Measurements from ENCODE around the gene ENO2.
"Not testable (repeated sequence)": the region's sequence is repeated elsewhere in the genome, so short reads cannot be mapped to it uniquely, and the experiment has no call there.

Gene ENO2

DNA sequence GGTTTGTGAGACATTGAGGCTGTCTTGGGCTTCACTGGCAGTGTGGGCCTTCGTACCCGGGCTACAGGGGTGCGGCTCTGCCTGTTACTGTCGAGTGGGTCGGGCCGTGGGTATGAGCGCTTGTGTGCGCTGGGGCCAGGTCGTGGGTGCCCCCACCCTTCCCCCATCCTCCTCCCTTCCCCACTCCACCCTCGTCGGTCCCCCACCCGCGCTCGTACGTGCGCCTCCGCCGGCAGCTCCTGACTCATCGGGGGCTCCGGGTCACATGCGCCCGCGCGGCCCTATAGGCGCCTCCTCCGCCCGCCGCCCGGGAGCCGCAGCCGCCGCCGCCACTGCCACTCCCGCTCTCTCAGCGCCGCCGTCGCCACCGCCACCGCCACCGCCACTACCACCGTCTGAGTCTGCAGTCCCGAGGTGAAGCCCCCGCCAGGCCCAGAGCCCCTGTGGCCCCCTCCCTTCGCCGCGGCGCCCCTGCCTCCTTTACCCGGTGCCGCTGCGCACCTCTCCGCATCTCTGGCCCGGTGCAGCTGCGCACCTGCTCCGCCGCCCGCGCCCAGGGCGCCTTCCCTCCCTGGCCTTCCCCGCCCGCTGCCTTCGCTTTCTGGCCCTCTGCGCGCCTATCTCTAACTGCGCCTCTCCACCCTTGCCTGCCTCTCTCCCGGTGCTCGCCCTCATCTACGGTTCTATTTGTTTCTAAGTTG, at the start of gene ENO2:
ENO2 (plus strand) TSS at position 335 of the 701 bp plus-strand sequence. CDS start 1,253 bp downstream, outside the sequence.
- H3K9me3 ChIP-seq (ENCODE audit: insufficient read depth, low read depth, low read length) = no peaks in the 10 kb centered on the region
- peaks cover 24% of the 10 kb centered on the region for H4K20me1 ChIP-seq (ENCODE audit: insufficient read depth, low read length, poor library complexity, severe bottlenecking)
- peak within 1 kb of the TSS; percentile 80 for H3K9ac ChIP-seq (ENCODE audit: low read depth, low read length, poor library complexity, severe bottlenecking)
- H3K79me2 ChIP-seq (ENCODE audit: insufficient read depth, low read length) = peaks cover 39% of the 10 kb centered on the region
- H3K4me3 ChIP-seq (ENCODE audit: low read length, poor library complexity, severe bottlenecking) = peak within 1 kb of the TSS; percentile 86
- H3K4me1 ChIP-seq (ENCODE audit: insufficient read depth, low read length, poor library complexity, severe bottlenecking) = peaks cover 32% of the 10 kb centered on the region
- H3K36me3 ChIP-seq (ENCODE audit: insufficient read depth, low read length) = peaks cover 14% of the 10 kb centered on the region; the same call in 1 of the 2 replicates
- peak within 1 kb of the TSS; percentile 83 for H2AFZ ChIP-seq (ENCODE audit: low read length)
- H3F3A ChIP-seq (ENCODE audit: low read depth) = 0 out of 2 replicates have a peak, but pooled peaks cover 4% of the 10 kb centered on the region
- H3K27me3 ChIP-seq (ENCODE audit: insufficient read depth, low read length, poor library complexity, severe bottlenecking) = no peaks in the 10 kb centered on the region
- TF ChIP-seq, protein P1, sequence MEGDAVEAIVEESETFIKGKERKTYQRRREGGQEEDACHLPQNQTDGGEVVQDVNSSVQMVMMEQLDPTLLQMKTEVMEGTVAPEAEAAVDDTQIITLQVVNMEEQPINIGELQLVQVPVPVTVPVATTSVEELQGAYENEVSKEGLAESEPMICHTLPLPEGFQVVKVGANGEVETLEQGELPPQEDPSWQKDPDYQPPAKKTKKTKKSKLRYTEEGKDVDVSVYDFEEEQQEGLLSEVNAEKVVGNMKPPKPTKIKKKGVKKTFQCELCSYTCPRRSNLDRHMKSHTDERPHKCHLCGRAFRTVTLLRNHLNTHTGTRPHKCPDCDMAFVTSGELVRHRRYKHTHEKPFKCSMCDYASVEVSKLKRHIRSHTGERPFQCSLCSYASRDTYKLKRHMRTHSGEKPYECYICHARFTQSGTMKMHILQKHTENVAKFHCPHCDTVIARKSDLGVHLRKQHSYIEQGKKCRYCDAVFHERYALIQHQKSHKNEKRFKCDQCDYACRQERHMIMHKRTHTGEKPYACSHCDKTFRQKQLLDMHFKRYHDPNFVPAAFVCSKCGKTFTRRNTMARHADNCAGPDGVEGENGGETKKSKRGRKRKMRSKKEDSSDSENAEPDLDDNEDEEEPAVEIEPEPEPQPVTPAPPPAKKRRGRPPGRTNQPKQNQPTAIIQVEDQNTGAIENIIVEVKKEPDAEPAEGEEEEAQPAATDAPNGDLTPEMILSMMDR (conservative IDR thresholded peaks at IDR 0.05; ENCODE audit: low read length) = no peak
- TF ChIP-seq EZH2phosphoT487 (IDR thresholded peaks at IDR 0.05; ENCODE audit: borderline replicate concordance) = no peak
- no peaks in the 10 kb centered on the region for H3K9me2 ChIP-seq (replicated peaks; ENCODE audit: low read depth, low read length)
- peak within 1 kb of the TSS; percentile 96 for H3K4me2 ChIP-seq (ENCODE audit: low read depth, low read length, poor library complexity, severe bottlenecking)

DNA sequence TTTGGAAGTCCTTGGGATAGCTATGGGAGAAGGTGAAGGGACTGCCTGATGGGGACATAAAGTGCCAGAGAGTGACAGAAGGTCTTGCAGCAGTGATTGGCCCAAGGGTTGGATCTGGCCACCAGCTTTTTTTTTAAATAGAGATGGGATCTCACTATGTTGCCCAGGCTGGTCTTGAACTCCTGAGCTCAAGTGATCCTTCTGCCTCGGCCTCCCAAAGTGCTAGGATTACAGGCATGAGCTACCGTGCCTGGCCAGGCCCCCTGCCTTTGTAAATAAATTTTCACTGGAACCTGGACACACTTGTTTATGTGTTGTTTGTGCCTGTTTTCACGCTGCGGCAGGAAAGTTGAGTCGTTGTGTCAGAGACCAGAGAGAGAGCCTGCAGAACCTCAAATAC, 49.1 kb upstream of the ENO2 start:
- H3K9me2 ChIP-seq (replicated peaks; ENCODE audit: low read depth, low read length); H2AFZ ChIP-seq (ENCODE audit: low read length); H3K9me3 ChIP-seq (ENCODE audit: insufficient read depth, low read depth, low read length); H3K9ac ChIP-seq (ENCODE audit: low read depth, low read length, poor library complexity, severe bottlenecking); H3F3A ChIP-seq (ENCODE audit: low read depth); H3K4me2 ChIP-seq (ENCODE audit: low read depth, low read length, poor library complexity, severe bottlenecking); H3K27me3 ChIP-seq (ENCODE audit: insufficient read depth, low read length, poor library complexity, severe bottlenecking); H3K4me3 ChIP-seq (ENCODE audit: low read length, poor library complexity, severe bottlenecking): not testable (repeated sequence)
- H3K4me1 ChIP-seq (ENCODE audit: insufficient read depth, low read length, poor library complexity, severe bottlenecking) = peaks cover 15% of the 10 kb centered on the region
- peaks cover 64% of the 10 kb centered on the region; the same call in 1 of the 2 replicates for H3K36me3 ChIP-seq (ENCODE audit: insufficient read depth, low read length)
- peaks cover 36% of the 10 kb centered on the region for H3K79me2 ChIP-seq (ENCODE audit: insufficient read depth, low read length)
- H4K20me1 ChIP-seq (ENCODE audit: insufficient read depth, low read length, poor library complexity, severe bottlenecking) = peaks cover 23% of the 10 kb centered on the region

DNA sequence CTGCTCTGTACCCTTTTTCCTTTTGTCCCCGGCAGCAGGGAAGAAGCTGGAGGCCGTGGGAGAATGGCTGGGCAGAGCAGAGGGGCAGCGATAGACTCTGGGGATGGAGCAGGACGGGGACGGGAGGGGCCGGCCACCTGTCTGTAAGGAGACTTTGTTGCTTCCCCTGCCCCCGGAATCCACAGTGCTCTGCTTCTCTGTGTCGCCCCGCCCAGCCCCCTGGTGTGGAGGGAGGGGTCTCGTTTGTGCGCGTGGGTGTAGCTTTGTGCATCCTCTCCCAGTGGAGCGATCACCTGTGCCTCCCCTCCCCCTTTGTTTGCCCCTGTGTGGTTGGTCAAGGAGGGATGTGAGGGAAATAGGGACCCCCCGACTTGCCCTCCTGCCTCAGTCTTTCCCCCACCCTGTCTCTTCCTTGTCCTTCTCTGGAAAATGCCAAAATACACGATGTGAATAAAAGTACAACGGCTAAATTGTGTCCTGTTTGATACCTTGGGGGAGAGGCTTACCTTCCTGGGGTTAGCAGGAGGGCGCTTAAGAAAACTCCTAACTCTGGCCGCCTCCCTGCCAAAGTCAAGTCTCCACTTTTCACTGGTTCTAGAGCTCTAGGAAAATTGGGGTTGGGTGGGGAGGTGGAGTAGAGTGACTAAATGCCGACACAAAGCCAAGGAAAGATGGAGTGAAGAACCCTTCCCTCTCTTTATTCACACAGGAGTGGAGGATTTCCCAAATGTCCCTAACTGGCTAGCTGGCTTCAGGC, 48.0 kb upstream of the ENO2 start:
- TF ChIP-seq EZH2phosphoT487 (IDR thresholded peaks at IDR 0.05; ENCODE audit: borderline replicate concordance) = no peak
- H4K20me1 ChIP-seq (ENCODE audit: insufficient read depth, low read length, poor library complexity, severe bottlenecking) = peaks cover 34% of the 10 kb centered on the region
- peak overlapping the region; percentile 94 for H3K4me3 ChIP-seq (ENCODE audit: low read length, poor library complexity, severe bottlenecking)
- H3F3A ChIP-seq (ENCODE audit: low read depth) = no peaks in the 10 kb centered on the region; the same call in 1 of the 2 replicates
- no peak overlapping the region for H2AFZ ChIP-seq (ENCODE audit: low read length)
- peaks cover 64% of the 10 kb centered on the region; the same call in 1 of the 2 replicates for H3K36me3 ChIP-seq (ENCODE audit: insufficient read depth, low read length)
- H3K9me3 ChIP-seq (ENCODE audit: insufficient read depth, low read depth, low read length) = no peaks in the 10 kb centered on the region
- peak overlapping the region; percentile 87 for H3K4me2 ChIP-seq (ENCODE audit: low read depth, low read length, poor library complexity, severe bottlenecking)
- no peaks in the 10 kb centered on the region for H3K9me2 ChIP-seq (replicated peaks; ENCODE audit: low read depth, low read length)
- peaks cover 24% of the 10 kb centered on the region for H3K4me1 ChIP-seq (ENCODE audit: insufficient read depth, low read length, poor library complexity, severe bottlenecking)
- H3K79me2 ChIP-seq (ENCODE audit: insufficient read depth, low read length) = peaks cover 45% of the 10 kb centered on the region
- H3K27me3 ChIP-seq (ENCODE audit: insufficient read depth, low read length, poor library complexity, severe bottlenecking) = peaks cover 4% of the 10 kb centered on the region
- peak overlapping the region; percentile 97 for H3K9ac ChIP-seq (ENCODE audit: low read depth, low read length, poor library complexity, severe bottlenecking)

DNA sequence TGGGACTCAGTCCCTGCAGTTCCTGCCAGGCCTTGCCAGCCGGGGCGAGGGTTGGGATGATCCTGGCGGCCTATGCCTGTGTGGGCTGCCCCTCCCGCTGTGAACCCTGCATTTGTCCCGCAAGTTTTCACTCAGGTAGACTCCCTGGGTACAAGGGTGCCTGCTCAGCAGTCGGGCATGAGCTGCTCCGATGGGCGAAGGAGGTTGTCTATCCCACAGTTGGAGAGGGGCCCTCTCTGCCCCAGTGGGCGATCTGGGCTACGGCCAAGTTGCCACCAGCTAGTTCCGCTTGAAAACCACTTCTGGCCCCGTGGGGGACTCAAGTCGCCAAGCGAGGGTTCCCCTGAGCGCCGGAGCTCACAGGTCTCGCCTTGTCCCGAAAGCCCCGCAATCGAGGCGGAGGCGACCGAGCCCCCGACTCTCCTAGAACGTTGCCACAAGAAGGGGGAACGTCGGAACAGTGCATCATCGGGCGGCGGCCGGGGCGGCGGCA, 47.4 kb upstream of the ENO2 start:
- Histone ChIP-seq H3K27me3 (ENCODE audit: insufficient read depth, low read length, poor library complexity, severe bottlenecking) (peaks cover 4% of the 10 kb centered on the region), H4K20me1 (ENCODE audit: insufficient read depth, low read length, poor library complexity, severe bottlenecking) (peaks cover 40% of the 10 kb centered on the region), H3K4me1 (ENCODE audit: insufficient read depth, low read length, poor library complexity, severe bottlenecking) (peaks cover 29% of the 10 kb centered on the region), H3F3A (ENCODE audit: low read depth) (peaks cover 4% of the 10 kb centered on the region; the same call in 1 of the 2 replicates), H3K9me2 (replicated peaks; ENCODE audit: low read depth, low read length) (no peaks in the 10 kb centered on the region), H3K9ac (ENCODE audit: low read depth, low read length, poor library complexity, severe bottlenecking) (peak overlapping the region; percentile 97), H3K4me2 (ENCODE audit: low read depth, low read length, poor library complexity, severe bottlenecking) (peak overlapping the region; percentile 87), H3K36me3 (ENCODE audit: insufficient read depth, low read length) (peaks cover 59% of the 10 kb centered on the region; the same call in 1 of the 2 replicates), H3K9me3 (ENCODE audit: insufficient read depth, low read depth, low read length) (no peaks in the 10 kb centered on the region), H2AFZ (ENCODE audit: low read length) (peak overlapping the region; percentile 76), H3K4me3 (ENCODE audit: low read length, poor library complexity, severe bottlenecking) (peak overlapping the region; percentile 94), H3K79me2 (ENCODE audit: insufficient read depth, low read length) (peaks cover 47% of the 10 kb centered on the region)
- no peak for TF ChIP-seq EZH2phosphoT487 (IDR thresholded peaks at IDR 0.05; ENCODE audit: borderline replicate concordance)
- TF ChIP-seq, protein P1 (conservative IDR thresholded peaks at IDR 0.05; ENCODE audit: low read length) = no peak
